ENCODE measurements around the gene AJAP1. TPM values are rescaled to one million over a fixed set of nuclear protein-coding genes. Genes with fewer than 3 reads are reported as not detected.

AJAP1 gene
- total RNA-seq, 2 donors from 2014 or later, result 0.41 to 0.49 TPM

GRCh38 chr1:4724001-4724400 lies 69.6 kb downstream of the AJAP1 start:
- no peak for DNase-seq (ENCODE audit: low spot score)
- ATAC-seq (ENCODE audit: insufficient number of reproducible peaks, low FRiP score, low read depth), result no peak
- no peaks in the 10 kb centered on the region for H3K36me3 ChIP-seq
- no peak overlapping the region for H3K4me3 ChIP-seq
- H3K27ac ChIP-seq, result no peak overlapping the region
- no peaks in the 10 kb centered on the region for H3K9me3 ChIP-seq
- no peaks in the 10 kb centered on the region for H3K27me3 ChIP-seq (replicated peaks; ENCODE audit: insufficient read depth)
- no peaks in the 10 kb centered on the region for H3K4me1 ChIP-seq (ENCODE audit: control insufficient read depth in 1 of 2, low read depth in 2 of 2)
- no peak for TF ChIP-seq CTCF (IDR thresholded peaks at IDR 0.05)

- DNase-seq (ENCODE audit: low spot score) (no peak), ATAC-seq (ENCODE audit: insufficient number of reproducible peaks, low FRiP score, low read depth) (no peak)
- H3K4me1 ChIP-seq (ENCODE audit: control insufficient read depth in 1 of 2, low read depth in 2 of 2), result no peaks in the 10 kb centered on the region
- no peaks in the 10 kb centered on the region for H3K36me3 ChIP-seq
- no peaks in the 10 kb centered on the region for H3K9me3 ChIP-seq
- no peak for TF ChIP-seq CTCF (IDR thresholded peaks at IDR 0.05)
- H3K27ac ChIP-seq, result no peak overlapping the region
- no peak overlapping the region for H3K4me3 ChIP-seq
- no peaks in the 10 kb centered on the region for H3K27me3 ChIP-seq (replicated peaks; ENCODE audit: insufficient read depth)
Observed at GRCh38 chr1:4724695-4725250, 70.4 kb downstream of the AJAP1 start.

- Histone ChIP-seq H3K4me3 (no peak overlapping the region), H3K36me3 (no peaks in the 10 kb centered on the region), H3K27me3 (replicated peaks; ENCODE audit: insufficient read depth) (no peaks in the 10 kb centered on the region), H3K4me1 (ENCODE audit: control insufficient read depth in 1 of 2, low read depth in 2 of 2) (no peaks in the 10 kb centered on the region), H3K27ac (no peak overlapping the region), H3K9me3 (no peaks in the 10 kb centered on the region)
- no peak for TF ChIP-seq CTCF (IDR thresholded peaks at IDR 0.05)
- no peak for DNase-seq (ENCODE audit: low spot score)
- no peak for ATAC-seq (ENCODE audit: insufficient number of reproducible peaks, low FRiP score, low read depth)
Observed at GRCh38 chr1:4725416-4725815, 71.0 kb downstream of the AJAP1 start.

- ATAC-seq (ENCODE audit: insufficient number of reproducible peaks, low FRiP score, low read depth) (no peak), DNase-seq (ENCODE audit: low spot score) (no peak)
- H3K27me3 ChIP-seq (replicated peaks; ENCODE audit: insufficient read depth), result no peaks in the 10 kb centered on the region
- H3K27ac ChIP-seq, result no peak overlapping the region
- H3K4me1 ChIP-seq (ENCODE audit: control insufficient read depth in 1 of 2, low read depth in 2 of 2), result no peaks in the 10 kb centered on the region
- no peaks in the 10 kb centered on the region for H3K9me3 ChIP-seq
- TF ChIP-seq CTCF (IDR thresholded peaks at IDR 0.05), result no peak
- no peak overlapping the region for H3K4me3 ChIP-seq
- H3K36me3 ChIP-seq, result no peaks in the 10 kb centered on the region
Observed at GRCh38 chr1:4726620-4727341, 72.4 kb downstream of the AJAP1 start.

- H3K9me3 ChIP-seq, result no peaks in the 10 kb centered on the region
- H3K27me3 ChIP-seq (replicated peaks; ENCODE audit: insufficient read depth), result no peaks in the 10 kb centered on the region
- H3K4me1 ChIP-seq (ENCODE audit: control insufficient read depth in 1 of 2, low read depth in 2 of 2), result no peaks in the 10 kb centered on the region
- DNase-seq (ENCODE audit: low spot score) (no peak), ATAC-seq (ENCODE audit: insufficient number of reproducible peaks, low FRiP score, low read depth) (no peak)
- H3K27ac ChIP-seq, result no peak overlapping the region
- no peak for TF ChIP-seq CTCF (IDR thresholded peaks at IDR 0.05)
- no peak overlapping the region for H3K4me3 ChIP-seq
- no peaks in the 10 kb centered on the region for H3K36me3 ChIP-seq
Observed at GRCh38 chr1:4728319-4729089, 74.1 kb downstream of the AJAP1 start.
